ENCODE results near the gene RABEP1. TPM values are rescaled to one million over a fixed set of nuclear protein-coding genes. Genes with fewer than 3 reads are reported as not detected.

Gene RABEP1
- total RNA-seq, 2 experiments from 2014 or later: 27.4 to 31.8 TPM

DNA sequence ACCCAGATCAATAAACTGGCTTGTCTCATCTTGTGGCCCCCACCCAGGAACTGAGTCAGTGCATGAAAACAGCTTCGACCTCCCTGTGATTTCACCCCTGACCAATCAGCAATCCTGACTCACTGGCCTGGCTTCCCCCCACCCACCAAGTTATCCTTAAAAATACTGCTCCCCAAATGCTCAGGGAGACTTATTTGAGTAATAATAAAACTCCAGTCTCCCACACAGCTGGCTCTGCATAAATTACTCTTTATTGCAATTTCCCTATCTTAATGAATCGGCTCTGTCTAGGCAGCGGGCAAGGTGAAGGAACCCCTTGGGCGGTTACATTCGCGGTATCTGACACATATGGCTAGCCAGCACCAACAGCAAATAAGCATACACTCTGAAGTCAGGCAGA lies 9.8 kb upstream of the RABEP1 start:
- Mint-ChIP-seq H3K4me3 (no peak overlapping the region), H3K9me3 (no peaks in the 10 kb centered on the region), H3K36me3 (ENCODE audit: low read depth) (no peaks in the 10 kb centered on the region), H3K4me1 (ENCODE audit: low read depth) (no peaks in the 10 kb centered on the region), H3K27me3 (no peaks in the 10 kb centered on the region), H3K27ac (no peak overlapping the region)
- no peak overlapping the region for H3K4me3 ChIP-seq (ENCODE audit: low read length)
- no peaks in the 10 kb centered on the region for H3K27me3 ChIP-seq (ENCODE audit: control insufficient read depth in 1 of 2, insufficient read depth in 2 of 2, low read length in 2 of 2)
- H3K9me3 ChIP-seq (ENCODE audit: control insufficient read depth in 1 of 2, insufficient read depth in 1 of 2, low read length in 2 of 2): no peaks in the 10 kb centered on the region
- H3K36me3 ChIP-seq (ENCODE audit: insufficient read depth, low read length): no peaks in the 10 kb centered on the region
- H3K27ac ChIP-seq (ENCODE audit: low read depth in 1 of 2, low read length in 2 of 2): no peak overlapping the region
- intact Hi-C loops (cut with DNase I, micrococcal nuclease): no loop called here
- DNase-seq: no peak
- POLR2A ChIA-PET: no interaction called here
- TF ChIP-seq, protein P1, sequence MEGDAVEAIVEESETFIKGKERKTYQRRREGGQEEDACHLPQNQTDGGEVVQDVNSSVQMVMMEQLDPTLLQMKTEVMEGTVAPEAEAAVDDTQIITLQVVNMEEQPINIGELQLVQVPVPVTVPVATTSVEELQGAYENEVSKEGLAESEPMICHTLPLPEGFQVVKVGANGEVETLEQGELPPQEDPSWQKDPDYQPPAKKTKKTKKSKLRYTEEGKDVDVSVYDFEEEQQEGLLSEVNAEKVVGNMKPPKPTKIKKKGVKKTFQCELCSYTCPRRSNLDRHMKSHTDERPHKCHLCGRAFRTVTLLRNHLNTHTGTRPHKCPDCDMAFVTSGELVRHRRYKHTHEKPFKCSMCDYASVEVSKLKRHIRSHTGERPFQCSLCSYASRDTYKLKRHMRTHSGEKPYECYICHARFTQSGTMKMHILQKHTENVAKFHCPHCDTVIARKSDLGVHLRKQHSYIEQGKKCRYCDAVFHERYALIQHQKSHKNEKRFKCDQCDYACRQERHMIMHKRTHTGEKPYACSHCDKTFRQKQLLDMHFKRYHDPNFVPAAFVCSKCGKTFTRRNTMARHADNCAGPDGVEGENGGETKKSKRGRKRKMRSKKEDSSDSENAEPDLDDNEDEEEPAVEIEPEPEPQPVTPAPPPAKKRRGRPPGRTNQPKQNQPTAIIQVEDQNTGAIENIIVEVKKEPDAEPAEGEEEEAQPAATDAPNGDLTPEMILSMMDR (IDR thresholded peaks at IDR 0.05): no peak
- no peak for ATAC-seq (ENCODE audit: poor library complexity)
- H3K4me1 ChIP-seq (ENCODE audit: insufficient read depth, low read length): no peaks in the 10 kb centered on the region
- CTCF ChIA-PET: no interaction called here

GRCh38 chr17:5282642-5283217 lies 646 bp downstream of the RABEP1 start:
- Histone ChIP-seq H3K27ac (ENCODE audit: low read depth in 1 of 2, low read length in 2 of 2) (no peak overlapping the region), H3K27me3 (ENCODE audit: control insufficient read depth in 1 of 2, insufficient read depth in 2 of 2, low read length in 2 of 2) (no peaks in the 10 kb centered on the region), H3K4me3 (ENCODE audit: low read length) (peak overlapping the region; percentile 76), H3K9me3 (ENCODE audit: control insufficient read depth in 1 of 2, insufficient read depth in 1 of 2, low read length in 2 of 2) (no peaks in the 10 kb centered on the region), H3K36me3 (ENCODE audit: insufficient read depth, low read length) (peaks cover 2% of the 10 kb centered on the region), H3K4me1 (ENCODE audit: insufficient read depth, low read length) (peaks cover 27% of the 10 kb centered on the region)
- Mint-ChIP-seq H3K27me3 (no peaks in the 10 kb centered on the region), H3K36me3 (ENCODE audit: low read depth) (peaks cover 28% of the 10 kb centered on the region), H3K4me1 (ENCODE audit: low read depth) (peaks cover 44% of the 10 kb centered on the region), H3K9me3 (no peaks in the 10 kb centered on the region), H3K4me3 (peak overlapping the region; percentile 97), H3K27ac (peak overlapping the region; percentile 91)
- ATAC-seq (ENCODE audit: poor library complexity) (peak; percentile 59), DNase-seq (peak in 8 of 14 experiments; percentile 17 to 50 (median 32))
- ChIA-PET CTCF (interaction anchor here (1.6 to 1.8 kb wide), 2 partner anchors 25 to 87 kb away, joined by 3 to 5 read pairs; no protein-coding TSS in a partner anchor), POLR2A (interaction anchor here (0.7 to 3.6 kb wide), 6 partner anchors 13 to 203 kb away, joined by 3 to 20 read pairs (median 4); partner anchors contain the start of genes DERL2, MIS12 and ZNF594)
- TF ChIP-seq, protein P1 (IDR thresholded peaks at IDR 0.05): no peak
- intact Hi-C loops (cut with DNase I, micrococcal nuclease): loop anchor here (5.0 to 10.0 kb wide), 5 partner anchors 35 to 152 kb away; partner anchors contain the start of genes C1QBP (in 1 of the 2) and NUP88 (in 1 of the 2)

GRCh38 chr17:5283571-5284315 lies 1.7 kb downstream of the RABEP1 start:
- POLR2A ChIA-PET: interaction anchor here (0.5 to 3.6 kb wide), 4 partner anchors 8 to 202 kb away, joined by 3 to 20 read pairs (median 4); partner anchors contain the start of genes DERL2, MIS12 and ZNF594
- Mint-ChIP-seq H3K27me3 (no peaks in the 10 kb centered on the region), H3K27ac (peak overlapping the region; percentile 91), H3K36me3 (ENCODE audit: low read depth) (peaks cover 33% of the 10 kb centered on the region), H3K4me1 (ENCODE audit: low read depth) (peaks cover 51% of the 10 kb centered on the region), H3K4me3 (peak overlapping the region; percentile 97), H3K9me3 (no peaks in the 10 kb centered on the region)
- H3K9me3 ChIP-seq (ENCODE audit: control insufficient read depth in 1 of 2, insufficient read depth in 1 of 2, low read length in 2 of 2): no peaks in the 10 kb centered on the region
- intact Hi-C loops (cut with DNase I, micrococcal nuclease): loop anchor here (5.0 to 10.0 kb wide), 5 partner anchors 36 to 151 kb away; partner anchors contain the start of genes C1QBP (in 1 of the 2) and NUP88 (in 1 of the 2)
- no peaks in the 10 kb centered on the region for H3K27me3 ChIP-seq (ENCODE audit: control insufficient read depth in 1 of 2, insufficient read depth in 2 of 2, low read length in 2 of 2)
- H3K4me3 ChIP-seq (ENCODE audit: low read length): peak overlapping the region; percentile 76
- ATAC-seq (ENCODE audit: poor library complexity) (no peak), DNase-seq (no peak)
- H3K27ac ChIP-seq (ENCODE audit: low read depth in 1 of 2, low read length in 2 of 2): no peak overlapping the region
- H3K4me1 ChIP-seq (ENCODE audit: insufficient read depth, low read length): peaks cover 35% of the 10 kb centered on the region
- CTCF ChIA-PET: interaction anchor here (1.8 kb wide), 1 partner anchor 24 kb away, joined by 5 read pairs; no protein-coding TSS in a partner anchor
- H3K36me3 ChIP-seq (ENCODE audit: insufficient read depth, low read length): peaks cover 2% of the 10 kb centered on the region
- TF ChIP-seq, protein P1 (IDR thresholded peaks at IDR 0.05): no peak
